HepG2 (cell line): ENCODE results near the gene GSDME. TPM values are rescaled to one million over a fixed set of nuclear protein-coding genes. Genes with fewer than 3 reads are reported as not detected.

Experiments used
- POGK ChIP-seq: sonication (generic); formaldehyde crosslinking; conservative IDR thresholded peaks from 2 replicates; pipeline ENCODE4 v1.8.0; 2022; ENCODE audit warnings: mild to moderate bottlenecking, moderate library complexity, missing genetic modification reagents
- RERE ChIP-seq: IDR thresholded peaks from 2 replicates; pipeline ENCODE4 v1.6.1; 2016; ENCODE audit warnings: low read depth, missing genetic modification reagents, missing compliant biosample characterization
- SIX4 ChIP-seq: sonication (generic); formaldehyde crosslinking; IDR thresholded peaks from 2 replicates; pipeline ENCODE4 v1.4.0; 2020; ENCODE audit warnings: missing genetic modification reagents
- TERF1 ChIP-seq: sonication (generic); formaldehyde crosslinking; IDR thresholded peaks from 2 replicates; pipeline ENCODE4 v1.8.0; 2022; ENCODE audit warnings: mild to moderate bottlenecking, missing genetic modification reagents, moderate library complexity
- ZKSCAN1 ChIP-seq: fragments of 150-350 bp; IDR thresholded peaks from 2 replicates; pipeline ENCODE4 v1.6.1; 2014; ENCODE audit warnings: low read length
- polyA plus RNA-seq, 8 experiments: library from polyadenylated mRNA; depleted of rRNA in 3 of 8; stranded (reverse) in 7 of 8; unstranded in 1 of 8; fragments of >200 nt; fragmentation: Illumina TruSeq in 4 of 8; extraction: Trizol in 4 of 8; gene quantifications; 2 replicates each; pipeline versions ENCODE4 v1.2.1 to v1.2.3, GENCODE V29; 2011 to 2016; ENCODE audit warnings: low read depth in 4 of 8, missing spikeins in 1 of 8, mixed read lengths in 1 of 8; ENCODE audit not compliant: insufficient read depth in 1 of 8
- total RNA-seq, 5 experiments: library from RNA; depleted of rRNA; stranded (reverse); fragments of >200 nt; fragmentation: Illumina TruSeq; extraction: Trizol; gene quantifications; 2 replicates each; pipeline ENCODE4 v1.2.3, GENCODE V29; 2016; ENCODE audit warnings: low read depth in 1 of 5

The GSDME gene
- total and polyA plus RNA-seq, 2 of the 13 experiments (the other 11 are each of a cell fraction or from before 2014, with no cell fraction given), result 19.2 to 28.2 TPM

GRCh38 chr7:24697416-24697815, 59.8 kb downstream of the GSDME start (continued):
- TF ChIP-seq RERE (CRISPR knock-in tag) (no peak), POGK (CRISPR knock-in tag) (no peak), ZKSCAN1 (no peak), SIX4 (CRISPR knock-in tag) (no peak), TERF1 (no peak)
